Thyroid gland (tissue), 4 donors: ENCODE results near the gene PPP5C. TPM values are rescaled to one million over a fixed set of nuclear protein-coding genes. Genes with fewer than 3 reads are reported as not detected.

Experiments
- DNase-seq, 2 donors: peaks; one replicate each; pipeline ENCODE4 v3.0.0-alpha.2; 2019
- H3K27ac ChIP-seq, 3 donors: fragments of 200-600 bp; sonication (generic); 1 replicate in 2 of 3; 2 replicates in 1 of 3; pipeline ENCODE4 v1.5.1; 2016 to 2019; ENCODE audit warnings: mild to moderate bottlenecking in 1 of 3, moderate library complexity in 1 of 3
- H3K27me3 ChIP-seq: fragments of 200-600 bp; sonication (generic); one replicate; pipeline ENCODE4 v1.5.1; 2019
- H3K36me3 ChIP-seq, 2 donors: fragments of 200-600 bp; sonication (generic); one replicate each; pipeline ENCODE4 v1.5.1; 2016 to 2019
- H3K4me1 ChIP-seq, 2 donors: fragments of 200-600 bp; sonication (generic); one replicate each; pipeline ENCODE4 v1.5.1; 2017 to 2019
- H3K4me3 ChIP-seq, 3 donors: fragments of 200-600 bp; sonication (generic); replicated peaks in 1 of 3; 1 replicate in 2 of 3; 2 replicates in 1 of 3; pipeline ENCODE4 v1.5.1; 2016; ENCODE audit warnings: mild to moderate bottlenecking in 1 of 3
- H3K9me3 ChIP-seq: fragments of 200-600 bp; sonication (generic); one replicate; pipeline ENCODE4 v1.5.1; 2017
- POLR2A ChIP-seq, 2 donors: fragments of 450-650 bp; IDR thresholded peaks; one replicate each; pipeline ENCODE4 v1.6.1; 2017; ENCODE audit warnings: antibody characterized with exemption in 2 of 2, mild to moderate bottlenecking in 2 of 2, moderate library complexity in 1 of 2
- WGBS, 2 donors: methylation state at CpG; one replicate each; pipeline ENCODE4 v1.1.5; 2017; 5-methylcytosine and 5-hydroxymethylcytosine counted together
- intact Hi-C: fragments of 100-400 bp; cut with DNase I; formaldehyde crosslinking; loops from one replicate; pipeline ENCODE4 v1.15.1; 2023
- total RNA-seq, 4 donors: library from RNA; depleted of rRNA; stranded (reverse); fragments of >200 nt; gene quantifications; one replicate each; pipeline ENCODE4 v1.2.3, GENCODE V29; 2016
- TF ChIP-seq, protein P1 (sequence below), 6 experiments: fragments of 200-600 bp in 3 of 6; fragments of 450-650 bp in 3 of 6; sonication (generic) in 3 of 6; IDR thresholded peaks; one replicate each; pipeline ENCODE4 v1.5.1; 2016 to 2019; ENCODE audit warnings: antibody characterized with exemption in 6 of 6, mild to moderate bottlenecking in 2 of 6, inconsistent platforms in 1 of 6, moderate library complexity in 1 of 6

PPP5C gene
- total RNA-seq, 4 donors from 2014 or later, result 63.3 to 112 (median 80.7) TPM

DNA sequence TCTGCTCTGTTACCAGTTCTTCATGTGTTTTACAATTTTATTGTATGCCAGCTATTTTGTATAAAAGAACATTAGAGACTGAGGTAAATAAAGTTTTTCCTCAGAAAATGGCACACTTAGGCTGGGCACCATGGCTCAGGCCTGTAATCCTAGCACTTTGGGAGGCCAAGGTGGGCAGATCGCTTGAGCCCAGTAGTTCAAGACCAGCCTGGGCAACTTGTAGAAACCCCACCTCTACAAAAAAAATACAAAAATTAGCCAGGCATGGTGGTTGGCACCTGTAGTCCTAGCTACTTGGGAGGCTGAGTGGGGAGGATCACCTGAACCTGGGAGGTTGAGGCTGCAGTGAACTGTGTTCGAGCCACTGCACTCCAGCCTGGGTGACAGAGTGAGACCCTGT lies 34.5 kb downstream of the PPP5C start:
- H3K27ac ChIP-seq, result no peak overlapping the region

DNA sequence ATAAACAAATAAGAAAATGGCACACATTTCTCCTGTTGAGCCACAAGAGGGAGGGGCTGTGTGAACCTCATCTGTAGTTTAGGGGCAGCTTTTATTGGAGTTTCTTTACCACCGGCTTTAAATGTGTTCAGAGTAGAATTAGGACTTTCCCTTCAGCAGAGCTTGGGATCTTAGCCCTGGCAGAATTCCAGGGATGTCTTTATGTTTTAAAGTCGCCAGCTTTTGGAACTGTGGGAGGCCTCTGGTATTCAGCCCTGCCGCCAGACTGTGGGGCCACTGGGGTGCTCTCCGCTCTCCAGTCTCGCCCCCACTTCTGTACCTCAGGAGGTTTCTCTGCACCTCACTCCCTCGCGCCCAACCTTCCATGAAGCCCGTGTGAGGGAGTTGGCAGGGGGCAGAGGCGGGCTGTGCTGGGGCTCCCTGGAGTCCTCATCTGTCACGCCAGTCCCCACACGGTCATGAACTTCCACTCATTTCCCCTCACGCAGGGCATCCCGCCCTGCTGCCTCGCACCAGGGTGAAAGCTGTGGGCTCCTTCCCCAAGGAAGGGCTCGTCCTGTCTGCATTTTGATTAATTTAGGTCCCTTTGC lies 35.0 kb downstream of the PPP5C start:
- Histone ChIP-seq H3K4me1 (peaks cover 15 to 33% of the 10 kb centered on the region in 2 donors), H3K36me3 (peaks cover 18 to 34% of the 10 kb centered on the region in 2 donors), H3K27me3 (no peaks in the 10 kb centered on the region), H3K4me3 (no peak overlapping the region), H3K9me3 (no peaks in the 10 kb centered on the region), H3K27ac (no peak overlapping the region)
- WGBS, 2 donors, result 90 to 92% methylated on average over 14 to 15 of the region's 15 CpGs
- TF ChIP-seq, protein P1, sequence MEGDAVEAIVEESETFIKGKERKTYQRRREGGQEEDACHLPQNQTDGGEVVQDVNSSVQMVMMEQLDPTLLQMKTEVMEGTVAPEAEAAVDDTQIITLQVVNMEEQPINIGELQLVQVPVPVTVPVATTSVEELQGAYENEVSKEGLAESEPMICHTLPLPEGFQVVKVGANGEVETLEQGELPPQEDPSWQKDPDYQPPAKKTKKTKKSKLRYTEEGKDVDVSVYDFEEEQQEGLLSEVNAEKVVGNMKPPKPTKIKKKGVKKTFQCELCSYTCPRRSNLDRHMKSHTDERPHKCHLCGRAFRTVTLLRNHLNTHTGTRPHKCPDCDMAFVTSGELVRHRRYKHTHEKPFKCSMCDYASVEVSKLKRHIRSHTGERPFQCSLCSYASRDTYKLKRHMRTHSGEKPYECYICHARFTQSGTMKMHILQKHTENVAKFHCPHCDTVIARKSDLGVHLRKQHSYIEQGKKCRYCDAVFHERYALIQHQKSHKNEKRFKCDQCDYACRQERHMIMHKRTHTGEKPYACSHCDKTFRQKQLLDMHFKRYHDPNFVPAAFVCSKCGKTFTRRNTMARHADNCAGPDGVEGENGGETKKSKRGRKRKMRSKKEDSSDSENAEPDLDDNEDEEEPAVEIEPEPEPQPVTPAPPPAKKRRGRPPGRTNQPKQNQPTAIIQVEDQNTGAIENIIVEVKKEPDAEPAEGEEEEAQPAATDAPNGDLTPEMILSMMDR (IDR thresholded peaks at IDR 0.05), result no peak
- no peak for TF ChIP-seq POLR2A (IDR thresholded peaks at IDR 0.05)
- DNase-seq, result no peak
- intact Hi-C loops, result no loop called here

More for the DNA sequence above, 34.5 kb downstream of the PPP5C start:
- intact Hi-C loops, result no loop called here
- TF ChIP-seq, protein P1 (IDR thresholded peaks at IDR 0.05), result no peak
- TF ChIP-seq POLR2A (IDR thresholded peaks at IDR 0.05), result no peak
- no peak for DNase-seq
- Histone ChIP-seq H3K27me3 (no peaks in the 10 kb centered on the region), H3K4me1 (peaks cover 15 to 33% of the 10 kb centered on the region in 2 donors), H3K4me3 (no peak overlapping the region), H3K9me3 (no peaks in the 10 kb centered on the region), H3K36me3 (peaks cover 23 to 35% of the 10 kb centered on the region in 2 donors)
- 95 to 100% methylated on average over 2 of the region's 2 CpGs for WGBS, 2 donors

DNA sequence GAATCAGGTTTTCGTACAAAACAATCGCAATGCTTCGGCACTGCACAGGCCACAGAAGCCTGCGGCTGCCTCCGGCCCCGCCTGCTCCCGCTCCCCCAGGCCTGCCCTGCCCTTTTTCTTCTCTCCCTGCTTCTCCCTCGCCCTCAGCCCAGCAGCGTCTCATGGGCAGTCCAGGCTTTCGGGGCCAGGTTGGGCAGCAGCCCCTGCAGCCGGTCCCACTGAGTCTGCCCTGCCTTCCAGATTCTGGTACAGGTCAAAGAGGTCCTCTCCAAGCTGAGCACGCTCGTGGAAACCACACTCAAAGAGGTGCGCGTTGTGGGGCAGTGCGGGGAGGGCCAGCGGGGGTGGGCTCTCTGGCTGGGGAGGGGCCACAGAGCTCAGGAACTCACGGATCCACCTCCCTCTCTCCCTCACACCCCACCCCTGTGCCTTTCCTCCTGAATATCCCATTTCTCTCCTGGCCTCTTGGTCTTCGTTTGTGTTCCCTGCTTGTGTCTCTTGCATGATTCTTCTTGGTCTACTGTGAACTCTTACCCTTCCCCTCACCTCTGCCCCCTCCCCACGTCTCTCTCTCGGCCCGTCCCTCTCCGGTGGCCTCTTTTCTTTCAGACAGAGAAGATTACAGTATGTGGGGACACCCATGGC lies 36.4 kb downstream of the PPP5C start:
- WGBS, 2 donors, result 87 to 88% methylated on average over 21 to 22 of the region's 23 CpGs
- intact Hi-C loops, result no loop called here
- no peak for DNase-seq
- H3K9me3 ChIP-seq, result no peaks in the 10 kb centered on the region
- TF ChIP-seq POLR2A (IDR thresholded peaks at IDR 0.05), result no peak
- TF ChIP-seq, protein P1 (IDR thresholded peaks at IDR 0.05), result no peak
- peaks cover 15 to 21% of the 10 kb centered on the region in 2 donors for H3K4me1 ChIP-seq
- peaks cover 25 to 45% of the 10 kb centered on the region in 2 donors for H3K36me3 ChIP-seq
- H3K4me3 ChIP-seq, result no peak overlapping the region
- H3K27ac ChIP-seq, result no peak overlapping the region
- no peaks in the 10 kb centered on the region for H3K27me3 ChIP-seq

DNA sequence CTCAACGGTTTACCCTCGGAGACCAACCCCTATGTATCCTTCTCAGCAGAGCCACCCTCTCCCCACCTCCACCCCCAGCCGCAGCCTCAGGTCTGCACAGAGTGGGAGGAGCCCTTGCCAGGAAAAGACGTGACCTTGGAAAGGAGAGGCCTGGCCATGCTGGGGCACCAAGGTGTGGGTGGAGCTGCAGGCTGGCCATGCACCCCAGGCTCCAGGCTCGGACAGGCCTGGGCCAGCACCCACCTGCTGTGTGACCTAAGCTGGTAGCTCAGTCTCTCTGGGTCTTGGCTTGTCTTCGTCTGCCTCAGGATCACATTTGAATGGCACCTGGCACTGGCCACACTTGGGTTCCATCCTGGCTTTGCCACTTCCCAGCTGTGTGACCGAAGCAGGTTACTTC lies 37.0 kb downstream of the PPP5C start:
- DNase-seq, result no peak
- H3K36me3 ChIP-seq, result peaks cover 30 to 50% of the 10 kb centered on the region in 2 donors
- intact Hi-C loops, result no loop called here

More for the DNA sequence above, 37.0 kb downstream of the PPP5C start:
- 94% methylated on average over 6 of the region's 7 CpGs for WGBS, 2 donors
- Histone ChIP-seq H3K9me3 (no peaks in the 10 kb centered on the region), H3K4me1 (peaks cover 11 to 18% of the 10 kb centered on the region in 2 donors), H3K27ac (no peak overlapping the region), H3K27me3 (no peaks in the 10 kb centered on the region), H3K4me3 (no peak overlapping the region)
- TF ChIP-seq POLR2A (IDR thresholded peaks at IDR 0.05), result no peak
- TF ChIP-seq, protein P1 (IDR thresholded peaks at IDR 0.05), result no peak
